Neural progenitor cell (in vitro differentiated cells): Measurements from ENCODE around the gene GMDS. TPM values are rescaled to one million over a fixed set of nuclear protein-coding genes. Genes with fewer than 3 reads are reported as not detected.
A peak's percentile ranks its signal among the peaks of the same experiment; 100 is the strongest.

Source experiments
- DNase-seq: peaks from one replicate; pipeline ENCODE4 v3.0.0-alpha.2; 2016; ENCODE audit warnings: low spot score
- H2AFZ ChIP-seq: fragments of 200-600 bp; sonication (generic); replicated peaks from 2 replicates; pipeline ENCODE4 v1.6.1; 2016; ENCODE audit warnings: antibody characterized with exemption
- H3F3A ChIP-seq: fragments of 200-600 bp; sonication (generic); 2 replicates; pipeline ENCODE4 v1.6.1; 2016; ENCODE audit warnings: antibody characterized with exemption, low read depth
- H3K27ac ChIP-seq: fragments of 200-600 bp; sonication (generic); 2 replicates; pipeline ENCODE4 v1.5.1; 2016; ENCODE audit warnings: mild to moderate bottlenecking
- H3K27me3 ChIP-seq: fragments of 200-600 bp; sonication (generic); 2 replicates; pipeline ENCODE4 v1.6.1; 2016; ENCODE audit warnings: mild to moderate bottlenecking, moderate library complexity
- H3K36me3 ChIP-seq: fragments of 200-600 bp; sonication (generic); 2 replicates; pipeline ENCODE4 v1.5.1; 2016
- H3K4me1 ChIP-seq: fragments of 200-600 bp; sonication (generic); 2 replicates; pipeline ENCODE4 v1.6.1; 2016; ENCODE audit warnings: mixed run types
- H3K4me2 ChIP-seq: fragments of 200-600 bp; sonication (generic); 2 replicates; pipeline ENCODE4 v1.6.1; 2016
- H3K4me3 ChIP-seq: fragments of 200-600 bp; sonication (generic); 2 replicates; pipeline ENCODE4 v1.5.1; 2016
- H3K79me2 ChIP-seq: fragments of 200-600 bp; sonication (generic); 2 replicates; pipeline ENCODE4 v1.6.1; 2016; ENCODE audit warnings: low read depth
- H3K9ac ChIP-seq: fragments of 200-600 bp; sonication (generic); 2 replicates; pipeline ENCODE4 v1.6.1; 2016
- H3K9me3 ChIP-seq: fragments of 200-600 bp; sonication (generic); 2 replicates; pipeline ENCODE4 v1.5.1; 2016; ENCODE audit warnings: low read depth
- H4K20me1 ChIP-seq: fragments of 200-600 bp; sonication (generic); 2 replicates; pipeline ENCODE4 v1.6.1; 2016; ENCODE audit warnings: low read depth
- H3K27ac Mint-ChIP-seq: 3 replicates; pipeline ENCODE4 v1.8.0; 2021; ENCODE audit warnings: mixed read lengths
- H3K27me3 Mint-ChIP-seq: 2 replicates; pipeline ENCODE4 v1.8.0; 2022; ENCODE audit warnings: low read depth, mild to moderate bottlenecking, inconsistent platforms, moderate library complexity, mixed read lengths; ENCODE audit not compliant: insufficient read depth
- H3K36me3 Mint-ChIP-seq: 3 replicates; pipeline ENCODE4 v1.8.0; 2021; ENCODE audit warnings: mixed read lengths
- H3K4me1 Mint-ChIP-seq: 3 replicates; pipeline ENCODE4 v1.8.0; 2021; ENCODE audit warnings: mixed read lengths
- H3K4me3 Mint-ChIP-seq: 3 replicates; pipeline ENCODE4 v1.8.0; 2021; ENCODE audit warnings: mild to moderate bottlenecking, moderate library complexity, mixed read lengths
- H3K9me3 Mint-ChIP-seq: 3 replicates; pipeline ENCODE4 v1.8.0; 2020; ENCODE audit warnings: mixed read lengths
- EZH2 ChIP-seq: fragments of 200-600 bp; sonication (generic); IDR thresholded peaks from 2 replicates; pipeline ENCODE4 v1.6.1; 2017; ENCODE audit warnings: antibody characterized with exemption, mild to moderate bottlenecking, moderate library complexity
- EZH2phosphoT487 ChIP-seq: fragments of 200-600 bp; sonication (generic); IDR thresholded peaks from 2 replicates; pipeline ENCODE4 v1.6.1; 2017; ENCODE audit warnings: antibody characterized with exemption
- total RNA-seq: library from RNA; depleted of rRNA; stranded (reverse); fragments of >200 nt; gene quantifications from 2 replicates; pipeline ENCODE4 v1.2.3, GENCODE V29; 2015; ENCODE audit warnings: low replicate concordance
- TF ChIP-seq, protein P1 (sequence below): fragments of 200-600 bp; sonication (generic); IDR thresholded peaks from 2 replicates; pipeline ENCODE4 v1.5.1; 2017; ENCODE audit warnings: antibody characterized with exemption, mild to moderate bottlenecking

Gene GMDS
- total RNA-seq, 1 donor from 2014 or later = 22.6 TPM

- Histone ChIP-seq H4K20me1 (no peaks in the 10 kb centered on the region), H2AFZ (no peak overlapping the region), H3F3A (no peaks in the 10 kb centered on the region), H3K9me3 (no peaks in the 10 kb centered on the region), H3K27ac (no peak overlapping the region), H3K4me2 (no peak overlapping the region), H3K4me3 (no peak overlapping the region), H3K36me3 (no peaks in the 10 kb centered on the region), H3K4me1 (no peaks in the 10 kb centered on the region), H3K9ac (no peak overlapping the region), H3K79me2 (no peaks in the 10 kb centered on the region), H3K27me3 (no peaks in the 10 kb centered on the region)
- Mint-ChIP-seq H3K4me1 (peaks cover 30% of the 10 kb centered on the region), H3K4me3 (no peak overlapping the region), H3K27ac (no peak overlapping the region), H3K27me3 (no peaks in the 10 kb centered on the region), H3K36me3 (no peaks in the 10 kb centered on the region), H3K9me3 (no peaks in the 10 kb centered on the region)
- TF ChIP-seq EZH2phosphoT487 (no peak), EZH2 (no peak)
- TF ChIP-seq, protein P1, sequence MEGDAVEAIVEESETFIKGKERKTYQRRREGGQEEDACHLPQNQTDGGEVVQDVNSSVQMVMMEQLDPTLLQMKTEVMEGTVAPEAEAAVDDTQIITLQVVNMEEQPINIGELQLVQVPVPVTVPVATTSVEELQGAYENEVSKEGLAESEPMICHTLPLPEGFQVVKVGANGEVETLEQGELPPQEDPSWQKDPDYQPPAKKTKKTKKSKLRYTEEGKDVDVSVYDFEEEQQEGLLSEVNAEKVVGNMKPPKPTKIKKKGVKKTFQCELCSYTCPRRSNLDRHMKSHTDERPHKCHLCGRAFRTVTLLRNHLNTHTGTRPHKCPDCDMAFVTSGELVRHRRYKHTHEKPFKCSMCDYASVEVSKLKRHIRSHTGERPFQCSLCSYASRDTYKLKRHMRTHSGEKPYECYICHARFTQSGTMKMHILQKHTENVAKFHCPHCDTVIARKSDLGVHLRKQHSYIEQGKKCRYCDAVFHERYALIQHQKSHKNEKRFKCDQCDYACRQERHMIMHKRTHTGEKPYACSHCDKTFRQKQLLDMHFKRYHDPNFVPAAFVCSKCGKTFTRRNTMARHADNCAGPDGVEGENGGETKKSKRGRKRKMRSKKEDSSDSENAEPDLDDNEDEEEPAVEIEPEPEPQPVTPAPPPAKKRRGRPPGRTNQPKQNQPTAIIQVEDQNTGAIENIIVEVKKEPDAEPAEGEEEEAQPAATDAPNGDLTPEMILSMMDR = no peak
- DNase-seq = no peak
Observed at GRCh38 chr6:1781817-1782184, 463.6 kb downstream of the GMDS start.

DNA sequence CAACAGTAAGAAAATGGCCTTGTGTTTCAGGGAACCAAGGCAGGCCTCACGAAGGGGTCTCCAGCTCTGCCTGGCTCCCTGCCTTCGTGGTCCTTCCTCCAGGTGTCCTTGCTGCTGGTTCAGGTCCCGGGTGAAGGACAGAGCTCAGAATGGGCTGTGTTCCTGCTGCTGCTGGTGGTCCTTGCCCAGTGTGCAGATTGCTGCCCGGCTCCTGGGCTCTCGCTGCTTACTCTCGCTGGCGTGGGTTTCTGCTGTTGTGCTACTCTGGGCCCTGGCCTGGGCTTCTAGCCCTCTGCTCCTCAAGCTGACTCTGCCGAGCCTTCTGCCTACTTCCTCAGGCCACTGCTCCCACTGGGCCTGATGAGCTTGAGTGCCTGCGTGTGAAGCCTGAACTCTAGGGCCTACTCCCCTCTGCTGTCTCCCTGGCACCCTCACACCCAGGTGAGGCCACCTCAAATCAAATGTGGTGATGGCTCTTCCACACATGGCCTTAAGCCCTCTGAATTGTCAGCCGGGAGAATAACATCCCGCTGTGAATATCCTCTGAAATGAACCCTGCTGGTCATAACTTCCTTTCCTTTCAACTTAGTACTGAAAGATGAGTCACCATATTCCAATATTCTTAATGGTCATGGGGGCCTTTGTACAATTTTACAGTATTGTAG is 464.1 kb downstream of the GMDS start:
- no peaks in the 10 kb centered on the region for H3K4me1 ChIP-seq
- H3K9me3 Mint-ChIP-seq = no peaks in the 10 kb centered on the region
- no peak overlapping the region for H3K4me2 ChIP-seq
- no peaks in the 10 kb centered on the region for H3K79me2 ChIP-seq
- peaks cover 30% of the 10 kb centered on the region for H3K4me1 Mint-ChIP-seq
- no peak for DNase-seq
- H3K4me3 Mint-ChIP-seq = no peak overlapping the region
- H3K27me3 ChIP-seq = no peaks in the 10 kb centered on the region
- TF ChIP-seq, protein P1 = no peak
- TF ChIP-seq EZH2 = no peak
- no peak for TF ChIP-seq EZH2phosphoT487
- H3K9me3 ChIP-seq = no peaks in the 10 kb centered on the region
- H2AFZ ChIP-seq = no peak overlapping the region
- H3K4me3 ChIP-seq = no peak overlapping the region
- H3K9ac ChIP-seq = no peak overlapping the region
- peak overlapping the region; percentile 5 for H3K27ac Mint-ChIP-seq
- no peaks in the 10 kb centered on the region for H3F3A ChIP-seq
- no peaks in the 10 kb centered on the region for H3K36me3 ChIP-seq
- H3K36me3 Mint-ChIP-seq = no peaks in the 10 kb centered on the region
- H4K20me1 ChIP-seq = no peaks in the 10 kb centered on the region
- no peaks in the 10 kb centered on the region for H3K27me3 Mint-ChIP-seq
- H3K27ac ChIP-seq = no peak overlapping the region

GRCh38 chr6:1780251-1780867 is 465.0 kb downstream of the GMDS start:
- no peaks in the 10 kb centered on the region for H3K9me3 ChIP-seq
- H3K4me1 Mint-ChIP-seq = peaks cover 36% of the 10 kb centered on the region
- no peak for DNase-seq
- no peak overlapping the region for H3K27ac Mint-ChIP-seq
- no peak overlapping the region for H3K9ac ChIP-seq
- no peaks in the 10 kb centered on the region for H3K9me3 Mint-ChIP-seq
- H3K4me3 Mint-ChIP-seq = no peak overlapping the region
- no peak overlapping the region for H3K4me2 ChIP-seq
- H2AFZ ChIP-seq = no peak overlapping the region
- no peaks in the 10 kb centered on the region for H3K36me3 Mint-ChIP-seq
- H3F3A ChIP-seq = no peaks in the 10 kb centered on the region
- TF ChIP-seq EZH2phosphoT487 (no peak), EZH2 (no peak)
- TF ChIP-seq, protein P1 = no peak
- no peak overlapping the region for H3K4me3 ChIP-seq
- no peaks in the 10 kb centered on the region for H3K27me3 ChIP-seq
- H3K27ac ChIP-seq = no peak overlapping the region
- H3K36me3 ChIP-seq = no peaks in the 10 kb centered on the region
- H3K4me1 ChIP-seq = no peaks in the 10 kb centered on the region
- H3K27me3 Mint-ChIP-seq = no peaks in the 10 kb centered on the region
- H3K79me2 ChIP-seq = no peaks in the 10 kb centered on the region
- no peaks in the 10 kb centered on the region for H4K20me1 ChIP-seq
